Measurements from ENCODE around the gene SIN3B.

Gene SIN3B

DNA sequence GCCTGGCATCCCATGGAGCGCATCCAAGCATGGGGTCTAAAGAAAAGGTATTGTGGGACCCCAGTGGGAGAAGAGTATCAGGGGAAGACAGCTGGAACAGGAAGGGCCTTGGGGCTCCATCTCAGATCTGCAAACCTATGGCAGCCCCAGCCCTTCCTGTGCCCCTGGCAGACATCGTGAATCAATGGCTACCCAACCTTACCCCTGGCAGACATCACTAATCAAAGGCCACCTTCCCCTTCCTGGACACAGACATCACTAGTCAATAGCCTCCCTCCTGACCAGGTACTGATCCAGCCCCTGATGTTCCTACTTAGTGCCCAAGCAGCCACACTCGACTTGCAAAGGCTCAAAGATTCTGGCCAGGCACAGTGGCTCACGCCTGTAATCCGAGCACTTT, 75.4 kb downstream of the SIN3B start:
- FAIRE-seq (no peak), DNase-seq (ENCODE audit: insufficient read length) (no peak)
- TF ChIP-seq POLR2A (IDR thresholded peaks at IDR 0.05; ENCODE audit: low read depth, low read length) (no peak), TAF1 (IDR thresholded peaks at IDR 0.05; ENCODE audit: borderline replicate concordance, low read depth, low read length) (no peak)

- DNase-seq (ENCODE audit: insufficient read length) (no peak), FAIRE-seq (no peak)
- TF ChIP-seq POLR2AphosphoS5 (IDR thresholded peaks at IDR 0.05; ENCODE audit: low read depth, low read length): no peak
- TF ChIP-seq TAF1 (IDR thresholded peaks at IDR 0.05; ENCODE audit: borderline replicate concordance, low read depth, low read length): no peak
- TF ChIP-seq POLR2A (IDR thresholded peaks at IDR 0.05; ENCODE audit: low read depth, low read length): no peak
These were observed 79.6 kb downstream of the SIN3B start for GRCh38 chr19:16908759-16909158.

DNA sequence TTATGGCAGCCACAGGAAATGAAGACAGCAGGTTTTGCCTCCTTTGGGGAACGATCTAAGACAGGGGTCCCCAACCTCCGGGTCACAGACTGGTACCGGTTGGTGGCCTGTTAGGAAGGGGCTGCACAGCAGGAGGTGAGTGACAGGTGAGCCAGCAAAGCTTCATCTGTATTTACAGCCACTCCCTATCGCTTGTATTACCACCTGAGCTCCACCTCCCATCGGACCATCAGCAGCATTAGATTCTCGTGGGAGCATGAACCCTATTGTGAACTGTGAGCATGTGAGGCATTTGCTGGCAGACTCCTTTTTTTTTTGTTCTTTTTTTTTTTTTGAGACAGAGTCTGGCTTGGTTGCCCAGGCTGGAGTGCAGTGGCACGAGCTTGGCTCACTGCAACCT, 81.8 kb downstream of the SIN3B start:
- TF ChIP-seq POLR2A (IDR thresholded peaks at IDR 0.05; ENCODE audit: low read depth, low read length) (no peak), TAF1 (IDR thresholded peaks at IDR 0.05; ENCODE audit: borderline replicate concordance, low read depth, low read length) (no peak), POLR2AphosphoS5 (IDR thresholded peaks at IDR 0.05; ENCODE audit: low read depth, low read length) (no peak)
- DNase-seq (ENCODE audit: insufficient read length) (no peak), FAIRE-seq (no peak)

GRCh38 chr19:16912780-16913179, 83.6 kb downstream of the SIN3B start:
- FAIRE-seq: no peak
- no peak for TF ChIP-seq POLR2AphosphoS5 (IDR thresholded peaks at IDR 0.05; ENCODE audit: low read depth, low read length)
- TF ChIP-seq POLR2A (IDR thresholded peaks at IDR 0.05; ENCODE audit: low read depth, low read length): no peak
- no peak for TF ChIP-seq TAF1 (IDR thresholded peaks at IDR 0.05; ENCODE audit: borderline replicate concordance, low read depth, low read length)
- DNase-seq (ENCODE audit: insufficient read length): no peak

DNA sequence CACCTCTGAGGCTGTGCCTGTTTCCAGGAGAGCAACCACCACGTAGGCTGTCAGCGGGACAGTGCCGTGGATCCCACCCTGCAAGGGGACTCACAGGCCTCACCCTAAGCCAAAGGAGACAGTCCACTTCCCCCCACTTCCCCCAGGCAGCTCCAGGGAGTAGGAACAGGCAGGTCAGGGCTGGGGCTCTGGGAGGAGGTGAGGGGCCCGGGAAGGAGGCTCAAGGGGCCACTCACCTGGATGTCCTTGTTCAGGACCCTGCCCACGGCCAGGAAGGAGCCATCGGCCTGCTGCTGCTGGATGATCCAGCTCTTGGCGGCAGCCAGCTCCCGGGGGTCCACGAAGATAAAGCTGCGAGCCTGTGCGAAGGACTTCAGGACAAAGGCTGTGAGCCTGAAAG, 85.2 kb downstream of the SIN3B start:
- DNase-seq (ENCODE audit: insufficient read length): no peak
- TF ChIP-seq POLR2A (IDR thresholded peaks at IDR 0.05; ENCODE audit: low read depth, low read length) (no peak), TAF1 (IDR thresholded peaks at IDR 0.05; ENCODE audit: borderline replicate concordance, low read depth, low read length) (no peak), POLR2AphosphoS5 (IDR thresholded peaks at IDR 0.05; ENCODE audit: low read depth, low read length) (no peak)
- FAIRE-seq: no peak

GRCh38 chr19:16915135-16915534, 85.9 kb downstream of the SIN3B start:
- no peak for DNase-seq (ENCODE audit: insufficient read length)
- no peak for FAIRE-seq
- TF ChIP-seq POLR2AphosphoS5 (IDR thresholded peaks at IDR 0.05; ENCODE audit: low read depth, low read length): no peak
- no peak for TF ChIP-seq POLR2A (IDR thresholded peaks at IDR 0.05; ENCODE audit: low read depth, low read length)
- no peak for TF ChIP-seq TAF1 (IDR thresholded peaks at IDR 0.05; ENCODE audit: borderline replicate concordance, low read depth, low read length)

DNA sequence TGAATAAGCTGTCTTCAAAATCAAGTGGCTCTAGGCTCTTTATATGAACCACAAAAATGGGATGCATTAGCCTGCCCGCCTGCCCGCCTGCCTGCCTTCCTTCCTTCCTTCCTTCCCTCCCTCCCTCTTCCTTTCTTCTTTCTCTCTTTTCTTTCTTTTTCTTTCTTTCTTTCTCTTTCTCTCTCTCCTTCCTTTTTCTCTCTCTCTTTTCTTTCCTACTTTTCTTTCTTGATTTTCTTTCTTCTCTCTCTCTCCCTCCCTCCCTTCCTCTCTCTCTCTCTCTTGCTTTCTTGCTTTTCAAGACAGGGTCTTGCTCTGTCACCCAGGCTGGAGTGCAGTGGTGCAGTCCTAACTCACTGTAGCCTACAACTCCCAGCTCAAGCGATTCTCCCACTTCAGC, 86.5 kb downstream of the SIN3B start:
- TF ChIP-seq TAF1 (IDR thresholded peaks at IDR 0.05; ENCODE audit: borderline replicate concordance, low read depth, low read length): no peak
- no peak for TF ChIP-seq POLR2A (IDR thresholded peaks at IDR 0.05; ENCODE audit: low read depth, low read length)
- no peak for TF ChIP-seq POLR2AphosphoS5 (IDR thresholded peaks at IDR 0.05; ENCODE audit: low read depth, low read length)
- no peak for DNase-seq (ENCODE audit: insufficient read length)
- no peak for FAIRE-seq

DNA sequence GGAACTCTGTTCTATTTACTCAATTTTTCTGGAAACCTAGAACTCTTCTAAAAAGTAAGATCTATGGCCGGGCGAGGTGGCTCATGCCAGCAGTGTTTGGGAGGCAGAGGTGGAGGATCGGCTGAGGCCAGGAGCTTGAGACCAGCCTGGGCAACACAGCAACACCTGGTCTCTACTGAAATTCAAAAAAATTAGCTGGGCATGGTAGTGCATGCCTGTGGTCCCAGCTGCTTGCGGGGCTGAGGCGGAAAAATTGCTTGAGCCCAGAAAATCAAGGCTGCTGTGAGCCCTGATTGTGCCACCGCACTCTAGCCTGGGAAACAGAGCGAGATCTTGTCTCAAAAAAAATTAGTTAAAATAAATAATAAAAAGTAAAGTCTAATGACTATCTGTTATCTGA, 88.2 kb downstream of the SIN3B start:
- TF ChIP-seq TAF1 (IDR thresholded peaks at IDR 0.05; ENCODE audit: borderline replicate concordance, low read depth, low read length): no peak
- FAIRE-seq: no peak

DNA sequence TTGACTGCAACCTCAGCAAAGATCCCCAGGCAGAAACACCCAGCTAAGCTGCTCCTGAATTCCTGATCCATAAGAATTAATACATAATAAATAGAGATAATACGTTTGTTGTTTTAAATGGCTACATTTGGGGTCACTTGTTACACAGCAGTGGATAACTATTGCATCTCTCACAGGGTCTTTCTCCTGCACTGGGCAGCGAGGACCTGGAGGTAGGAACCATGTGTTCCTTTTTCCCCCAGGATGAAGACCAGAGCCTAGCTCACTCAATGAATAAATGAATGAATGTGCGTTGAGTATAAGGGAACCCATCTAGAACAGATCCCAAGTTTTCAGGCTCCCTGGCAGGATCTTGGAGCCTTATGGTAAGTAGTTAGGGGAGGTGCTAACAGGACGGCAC, 90.3 kb downstream of the SIN3B start:
- DNase-seq (ENCODE audit: insufficient read length) (no peak), FAIRE-seq (no peak)
- TF ChIP-seq POLR2A (IDR thresholded peaks at IDR 0.05; ENCODE audit: low read depth, low read length): no peak
- TF ChIP-seq POLR2AphosphoS5 (IDR thresholded peaks at IDR 0.05; ENCODE audit: low read depth, low read length): no peak
- no peak for TF ChIP-seq TAF1 (IDR thresholded peaks at IDR 0.05; ENCODE audit: borderline replicate concordance, low read depth, low read length)

More for the DNA sequence above, 88.2 kb downstream of the SIN3B start:
- DNase-seq (ENCODE audit: insufficient read length): no peak

DNA sequence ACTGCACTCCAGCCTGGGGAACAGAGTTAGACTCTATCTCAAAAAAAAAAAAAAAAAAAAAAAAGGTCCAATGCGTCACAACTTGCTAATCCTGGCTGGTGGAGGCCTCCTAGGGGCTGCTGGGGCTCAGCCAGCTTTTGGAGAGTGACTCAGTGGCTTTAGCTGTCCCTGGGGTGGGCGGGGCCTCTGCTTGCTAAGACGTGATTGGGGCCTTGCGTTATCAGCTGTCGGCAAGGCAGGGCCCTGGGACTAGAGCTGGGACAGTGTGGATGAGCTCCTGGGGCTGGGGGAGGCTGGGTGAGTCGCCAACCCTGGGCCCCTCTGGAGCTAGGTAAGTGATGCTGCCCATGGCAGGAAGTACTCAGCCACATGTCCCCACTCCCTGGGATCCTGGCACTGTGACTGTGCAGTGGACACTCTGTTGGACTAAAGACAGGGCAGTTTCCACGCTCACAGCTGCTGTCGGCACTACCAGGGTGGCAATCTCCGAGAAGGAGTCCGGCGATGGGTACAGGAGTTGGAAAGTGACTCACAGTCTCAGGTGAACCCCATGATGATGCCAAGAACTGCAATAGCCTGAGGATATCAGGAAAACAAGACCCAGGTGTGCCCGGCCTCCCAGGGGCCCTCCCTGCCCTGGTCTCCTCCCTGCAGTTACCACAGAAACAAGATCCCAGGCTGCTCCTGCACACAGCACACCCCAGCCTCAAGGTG, 91.8 kb downstream of the SIN3B start:
- DNase-seq (ENCODE audit: insufficient read length) (no peak), FAIRE-seq (no peak)
- TF ChIP-seq POLR2A (IDR thresholded peaks at IDR 0.05; ENCODE audit: low read depth, low read length) (no peak), POLR2AphosphoS5 (IDR thresholded peaks at IDR 0.05; ENCODE audit: low read depth, low read length) (no peak), TAF1 (IDR thresholded peaks at IDR 0.05; ENCODE audit: borderline replicate concordance, low read depth, low read length) (no peak)

GRCh38 chr19:16921766-16922591, 92.8 kb downstream of the SIN3B start:
- no peak for TF ChIP-seq POLR2A (IDR thresholded peaks at IDR 0.05; ENCODE audit: low read depth, low read length)
- no peak for TF ChIP-seq TAF1 (IDR thresholded peaks at IDR 0.05; ENCODE audit: borderline replicate concordance, low read depth, low read length)
- TF ChIP-seq POLR2AphosphoS5 (IDR thresholded peaks at IDR 0.05; ENCODE audit: low read depth, low read length): no peak
- no peak for FAIRE-seq
- no peak for DNase-seq (ENCODE audit: insufficient read length)

GRCh38 chr19:16922592-16922934, 93.4 kb downstream of the SIN3B start:
- no peak for FAIRE-seq
- DNase-seq (ENCODE audit: insufficient read length): no peak
- TF ChIP-seq TAF1 (IDR thresholded peaks at IDR 0.05; ENCODE audit: borderline replicate concordance, low read depth, low read length) (no peak), POLR2AphosphoS5 (IDR thresholded peaks at IDR 0.05; ENCODE audit: low read depth, low read length) (no peak), POLR2A (IDR thresholded peaks at IDR 0.05; ENCODE audit: low read depth, low read length) (no peak)
